ENCODE measurements around the gene ARL4C. TPM values are rescaled to one million over a fixed set of nuclear protein-coding genes. Genes with fewer than 3 reads are reported as not detected.

The ARL4C gene
- total RNA-seq, 2 experiments from 2014 or later = 445 to 449 TPM

DNA sequence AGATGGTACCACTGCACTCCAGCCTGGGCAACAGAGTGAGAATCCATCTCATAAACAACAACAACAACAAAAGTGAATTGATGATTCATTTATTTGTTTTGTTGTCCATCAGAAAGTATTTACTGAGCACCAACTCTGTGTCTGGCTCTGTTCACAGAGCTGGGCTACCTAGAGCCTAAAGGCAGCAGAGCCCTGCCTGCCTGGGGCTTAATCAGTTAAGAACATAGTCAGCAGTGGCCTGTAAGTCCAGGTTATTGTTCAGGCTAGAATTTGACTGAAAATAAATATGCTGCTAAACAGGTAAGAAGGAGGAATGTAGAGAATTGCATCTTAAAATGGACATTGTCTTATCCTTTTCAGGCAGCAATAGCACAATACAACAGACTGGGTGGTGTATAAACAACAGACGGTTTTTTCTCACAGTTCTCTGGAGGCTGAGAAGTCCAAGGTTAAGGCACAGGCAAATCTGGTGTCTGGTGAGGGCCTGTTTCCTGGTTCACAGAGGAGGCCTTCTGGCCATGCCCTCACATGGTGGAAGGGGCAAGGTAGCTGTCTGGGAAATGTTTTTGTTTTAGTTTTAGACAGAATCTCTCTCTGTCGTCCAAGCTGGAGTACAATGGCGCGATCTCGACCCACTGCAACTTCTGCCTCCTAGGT, 22.2 kb upstream of the ARL4C start:
- H3K36me3 Mint-ChIP-seq (ENCODE audit: low read depth) = no peaks in the 10 kb centered on the region
- no peaks in the 10 kb centered on the region for H3K9me3 Mint-ChIP-seq
- H3K4me3 Mint-ChIP-seq = no peak overlapping the region
- DNase-seq = no peak
- ChIA-PET CTCF (no interaction called here), POLR2A (no interaction called here)
- H3K27me3 Mint-ChIP-seq = no peaks in the 10 kb centered on the region
- H3K4me1 Mint-ChIP-seq = no peaks in the 10 kb centered on the region
- H3K27ac Mint-ChIP-seq = no peak overlapping the region

DNA sequence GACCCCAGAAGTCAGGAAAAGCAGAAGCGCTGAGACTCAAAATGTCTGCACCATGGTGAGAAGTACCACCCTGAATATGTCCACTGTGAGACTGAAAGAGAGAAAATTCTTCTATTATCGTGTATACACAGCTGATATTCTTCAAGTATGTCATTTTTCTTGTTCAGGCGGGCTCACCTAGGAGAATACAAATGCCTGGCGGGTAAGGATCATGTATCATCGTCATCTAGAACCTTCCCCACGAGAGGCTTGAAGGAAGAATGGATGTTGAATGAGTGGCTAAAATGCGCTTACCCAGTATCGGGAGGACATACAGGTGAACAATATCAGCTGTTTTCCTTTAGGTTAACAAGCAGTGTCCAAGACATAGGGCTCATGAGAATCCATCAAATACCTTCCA, 21.1 kb upstream of the ARL4C start:
- no peaks in the 10 kb centered on the region for H3K4me1 Mint-ChIP-seq
- POLR2A ChIA-PET = no interaction called here

DNA sequence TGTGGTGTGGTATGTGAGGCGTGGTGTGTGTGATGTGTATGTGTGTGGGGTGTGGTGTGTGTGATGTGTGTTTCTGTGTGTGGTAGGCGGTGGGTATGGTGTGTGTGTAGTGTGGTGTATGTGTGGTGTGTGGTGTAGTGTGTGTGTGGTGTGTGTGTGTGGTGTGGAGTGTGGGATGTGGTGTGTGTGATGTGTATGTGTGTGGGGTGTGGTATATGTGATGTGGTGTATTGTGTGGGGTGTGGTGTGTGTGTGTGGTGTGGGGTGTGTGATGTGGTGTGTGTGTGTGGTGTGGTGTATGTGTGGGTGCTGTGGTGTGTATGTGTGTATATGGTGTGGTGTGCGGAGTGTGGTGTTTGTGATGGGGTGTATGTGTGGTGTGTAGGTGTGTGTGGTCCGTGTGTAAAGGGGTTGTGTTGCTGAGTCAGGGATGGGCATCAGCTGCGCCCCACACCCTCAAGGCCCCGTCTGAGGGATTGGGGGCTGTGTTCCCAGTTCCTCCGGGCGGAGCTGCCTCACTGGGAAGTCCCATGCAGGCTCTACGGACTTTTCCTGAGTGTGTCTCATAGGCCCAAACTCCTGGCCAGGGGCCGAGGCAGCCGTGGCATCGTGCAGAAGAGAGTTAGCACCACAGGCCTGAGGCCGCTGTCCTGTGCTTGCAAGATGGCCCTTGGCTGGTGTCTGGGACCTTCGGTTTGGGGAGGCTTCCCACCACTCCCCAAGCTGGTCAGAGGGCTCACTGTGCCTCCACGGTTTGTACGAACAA, 18.2 kb upstream of the ARL4C start:
- H3K27ac Mint-ChIP-seq = no peak overlapping the region
- H3K27me3 Mint-ChIP-seq = peaks cover 8% of the 10 kb centered on the region
- H3K36me3 Mint-ChIP-seq (ENCODE audit: low read depth) = no peaks in the 10 kb centered on the region
- H3K9me3 Mint-ChIP-seq = no peaks in the 10 kb centered on the region
- no peaks in the 10 kb centered on the region for H3K4me1 Mint-ChIP-seq
- no peak for DNase-seq
- ChIA-PET CTCF (interaction anchor here (0.7 kb wide), 2 partner anchors 12 to 30 kb away, joined by 3 read pairs; no protein-coding TSS in a partner anchor), POLR2A (no interaction called here)
- no peak overlapping the region for H3K4me3 Mint-ChIP-seq

More for the DNA sequence above, 21.1 kb upstream of the ARL4C start:
- CTCF ChIA-PET = no interaction called here
- Mint-ChIP-seq H3K27me3 (no peaks in the 10 kb centered on the region), H3K9me3 (no peaks in the 10 kb centered on the region), H3K27ac (no peak overlapping the region), H3K36me3 (ENCODE audit: low read depth) (no peaks in the 10 kb centered on the region), H3K4me3 (no peak overlapping the region)
- no peak for DNase-seq

DNA sequence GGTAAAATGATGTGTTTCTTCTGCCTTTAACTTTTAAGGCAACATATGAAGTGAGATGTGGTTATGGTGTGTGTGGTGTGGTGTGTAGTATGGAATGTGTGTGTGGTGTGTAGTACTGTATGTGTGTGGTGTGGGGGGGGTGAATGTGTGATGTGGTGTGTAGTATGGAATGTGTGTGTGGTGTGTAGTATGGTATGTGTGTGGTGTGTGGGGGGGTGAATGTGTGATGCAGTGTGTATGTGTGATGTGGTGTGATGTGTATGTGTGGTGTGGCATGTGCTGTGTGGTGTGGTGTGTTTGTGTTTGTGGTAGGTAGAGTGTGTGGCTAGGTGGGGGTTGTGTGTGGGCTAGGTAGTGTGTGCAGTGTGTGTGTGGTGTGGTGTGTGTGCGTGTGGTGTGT, 17.2 kb upstream of the ARL4C start:
- Mint-ChIP-seq H3K27ac (no peak overlapping the region), H3K9me3 (no peaks in the 10 kb centered on the region), H3K36me3 (ENCODE audit: low read depth) (no peaks in the 10 kb centered on the region), H3K27me3 (peaks cover 14% of the 10 kb centered on the region), H3K4me1 (no peaks in the 10 kb centered on the region), H3K4me3 (no peak overlapping the region)
- DNase-seq = no peak
- ChIA-PET CTCF (no interaction called here), POLR2A (no interaction called here)

DNA sequence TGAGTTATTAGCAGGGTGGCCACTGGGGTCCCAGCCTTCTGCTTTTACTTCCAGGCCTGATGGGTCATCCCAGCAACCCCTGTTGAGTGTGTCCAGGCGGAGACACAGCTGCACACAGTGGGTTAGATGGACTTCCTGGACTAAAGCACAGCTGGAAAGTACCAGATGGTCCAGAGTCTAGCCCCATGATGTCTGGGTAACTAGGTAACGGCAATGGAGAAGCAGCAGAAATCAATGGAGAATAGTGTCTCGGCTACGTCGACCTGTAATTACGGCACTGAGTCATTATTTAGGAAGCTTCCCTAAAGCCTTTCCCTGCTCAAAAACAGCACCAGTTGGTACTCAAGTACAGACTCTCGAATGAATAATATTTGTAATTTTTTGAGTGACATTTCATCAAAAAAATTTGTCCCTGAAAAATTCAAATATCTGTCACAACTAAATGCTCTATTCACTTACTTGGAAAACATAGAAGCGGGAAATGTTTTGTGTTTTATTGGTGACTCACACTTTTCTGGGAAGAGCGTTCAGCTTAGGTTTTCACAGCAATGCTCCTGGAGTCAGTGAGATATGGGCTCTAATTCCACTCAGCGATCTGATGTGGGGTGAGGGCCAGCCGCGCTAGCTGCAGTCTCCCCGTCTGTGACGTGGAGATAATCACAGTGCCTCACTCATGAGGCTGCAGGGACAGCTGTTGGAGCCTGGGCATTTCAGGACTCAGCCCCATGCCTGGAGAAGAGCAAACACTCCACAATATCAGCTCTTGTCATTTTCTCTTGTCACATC, 16.2 kb upstream of the ARL4C start:
- ChIA-PET POLR2A (no interaction called here), CTCF (interaction anchor here (1.0 kb wide), 1 partner anchor 35 kb away, joined by 3 read pairs; no protein-coding TSS in a partner anchor)
- no peaks in the 10 kb centered on the region for H3K36me3 Mint-ChIP-seq (ENCODE audit: low read depth)

DNA sequence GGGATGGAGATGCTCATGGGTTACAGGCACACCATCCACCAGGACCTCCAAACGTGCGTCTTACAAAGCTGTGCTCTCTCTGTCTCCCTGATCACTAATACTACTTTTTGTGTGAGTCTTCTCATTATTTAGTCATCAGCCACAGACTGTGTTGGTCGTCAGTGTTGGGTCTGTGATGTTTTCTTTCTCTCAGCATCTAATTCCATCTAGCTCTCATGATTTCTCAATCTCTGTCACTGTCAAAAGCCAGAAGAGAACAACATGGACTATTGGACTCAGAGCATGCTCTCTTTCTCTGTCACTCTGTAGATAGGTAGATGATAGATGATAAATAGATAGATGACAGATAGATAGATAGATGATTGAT, 6.0 kb upstream of the ARL4C start:
- ChIA-PET POLR2A (no interaction called here), CTCF (interaction anchor here (1.0 to 3.5 kb wide), 4 partner anchors 13 to 369 kb away, joined by 3 to 77 read pairs (median 3); no protein-coding TSS in a partner anchor)
- peaks cover 9% of the 10 kb centered on the region for H3K36me3 Mint-ChIP-seq (ENCODE audit: low read depth)
- H3K27me3 Mint-ChIP-seq = peaks cover 17% of the 10 kb centered on the region
- no peaks in the 10 kb centered on the region for H3K9me3 Mint-ChIP-seq
- DNase-seq = no peak
- H3K4me3 Mint-ChIP-seq = no peak overlapping the region
- H3K4me1 Mint-ChIP-seq = peaks cover 28% of the 10 kb centered on the region
- no peak overlapping the region for H3K27ac Mint-ChIP-seq

More for the DNA sequence above, 16.2 kb upstream of the ARL4C start:
- Mint-ChIP-seq H3K27me3 (peaks cover 20% of the 10 kb centered on the region), H3K9me3 (no peaks in the 10 kb centered on the region), H3K4me3 (no peak overlapping the region), H3K27ac (no peak overlapping the region), H3K4me1 (no peaks in the 10 kb centered on the region)
- DNase-seq = no peak

DNA sequence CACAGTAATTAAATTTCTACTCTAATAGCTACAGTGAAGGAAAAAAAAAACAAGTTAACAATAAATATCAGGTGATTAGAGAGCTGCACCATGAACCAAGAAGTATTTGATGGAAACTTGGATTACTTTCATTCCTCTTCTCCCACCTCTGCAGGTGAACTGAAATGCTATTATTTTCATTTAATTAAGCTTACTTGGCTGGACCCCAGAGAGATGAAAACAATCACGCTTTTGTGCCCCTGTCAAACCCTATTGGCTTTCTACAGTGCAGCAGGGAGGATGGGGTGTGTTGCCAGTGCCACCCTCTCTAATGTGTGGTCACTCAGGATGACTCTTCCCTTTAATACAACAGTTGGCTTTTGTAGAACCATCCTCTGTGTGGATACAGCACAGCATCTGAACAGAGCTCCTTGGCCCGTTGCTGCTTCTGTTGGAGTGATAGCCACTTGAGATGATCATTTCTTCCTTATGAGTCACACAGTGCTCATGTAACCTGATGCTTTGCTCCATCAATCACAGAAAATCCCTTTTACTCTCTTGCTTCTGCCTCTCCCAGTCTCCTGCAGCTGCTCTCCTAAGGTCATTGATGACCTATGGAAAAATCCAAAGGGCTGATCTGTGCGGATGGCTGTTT, 5.5 kb upstream of the ARL4C start:
- ChIA-PET CTCF (interaction anchor here (1.0 to 3.5 kb wide), 5 partner anchors 13 to 574 kb away, joined by 3 to 77 read pairs (median 3); no protein-coding TSS in a partner anchor), POLR2A (no interaction called here)
- Mint-ChIP-seq H3K27me3 (peaks cover 17% of the 10 kb centered on the region), H3K27ac (no peak overlapping the region), H3K36me3 (ENCODE audit: low read depth) (peaks cover 12% of the 10 kb centered on the region), H3K4me1 (peaks cover 31% of the 10 kb centered on the region), H3K4me3 (no peak overlapping the region), H3K9me3 (no peaks in the 10 kb centered on the region)
- no peak for DNase-seq

DNA sequence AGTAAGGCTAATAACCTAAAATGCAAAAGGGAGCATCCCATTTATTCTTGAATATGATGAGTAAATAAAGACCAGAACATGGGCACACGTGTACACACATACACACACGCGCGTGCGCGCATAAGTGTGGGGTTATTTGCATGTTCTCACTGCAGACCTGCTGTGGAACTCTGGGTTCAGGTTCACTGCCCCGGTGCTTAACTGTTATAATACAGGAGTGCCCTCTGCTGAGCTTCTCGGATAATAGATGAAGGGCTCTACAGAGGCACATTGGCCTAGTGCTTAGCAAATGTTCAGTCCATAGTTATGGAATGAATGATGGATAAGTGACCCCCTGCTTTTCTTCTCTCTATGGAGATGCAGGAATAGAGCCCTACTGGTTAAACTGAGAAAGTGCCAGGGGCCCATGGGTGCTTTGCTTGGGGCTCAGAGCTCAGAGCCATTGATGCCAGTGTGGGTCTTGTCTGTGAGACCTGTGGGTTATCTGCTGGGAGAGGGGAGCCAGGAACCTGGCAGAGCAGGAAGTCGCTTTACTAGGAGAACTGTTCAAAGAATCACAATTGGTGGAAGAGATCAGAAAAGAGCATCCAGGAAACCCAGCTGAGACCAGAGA, 3.6 kb upstream of the ARL4C start:
- DNase-seq = peak; percentile 81
- peaks cover 21% of the 10 kb centered on the region for H3K36me3 Mint-ChIP-seq (ENCODE audit: low read depth)
- H3K4me1 Mint-ChIP-seq = peaks cover 31% of the 10 kb centered on the region
- peaks cover 12% of the 10 kb centered on the region for H3K27me3 Mint-ChIP-seq
- peak overlapping the region; percentile 65 for H3K27ac Mint-ChIP-seq
- H3K9me3 Mint-ChIP-seq = no peaks in the 10 kb centered on the region
- POLR2A ChIA-PET = interaction anchor here (0.6 to 1.6 kb wide), 6 partner anchors 10 to 525 kb away, joined by 3 to 12 read pairs (median 3); no protein-coding TSS in a partner anchor
- no peak overlapping the region for H3K4me3 Mint-ChIP-seq
- CTCF ChIA-PET = interaction anchor here (0.7 to 3.5 kb wide), 18 partner anchors 45 to 527 kb away, joined by 3 to 77 read pairs (median 3); no protein-coding TSS in a partner anchor

DNA sequence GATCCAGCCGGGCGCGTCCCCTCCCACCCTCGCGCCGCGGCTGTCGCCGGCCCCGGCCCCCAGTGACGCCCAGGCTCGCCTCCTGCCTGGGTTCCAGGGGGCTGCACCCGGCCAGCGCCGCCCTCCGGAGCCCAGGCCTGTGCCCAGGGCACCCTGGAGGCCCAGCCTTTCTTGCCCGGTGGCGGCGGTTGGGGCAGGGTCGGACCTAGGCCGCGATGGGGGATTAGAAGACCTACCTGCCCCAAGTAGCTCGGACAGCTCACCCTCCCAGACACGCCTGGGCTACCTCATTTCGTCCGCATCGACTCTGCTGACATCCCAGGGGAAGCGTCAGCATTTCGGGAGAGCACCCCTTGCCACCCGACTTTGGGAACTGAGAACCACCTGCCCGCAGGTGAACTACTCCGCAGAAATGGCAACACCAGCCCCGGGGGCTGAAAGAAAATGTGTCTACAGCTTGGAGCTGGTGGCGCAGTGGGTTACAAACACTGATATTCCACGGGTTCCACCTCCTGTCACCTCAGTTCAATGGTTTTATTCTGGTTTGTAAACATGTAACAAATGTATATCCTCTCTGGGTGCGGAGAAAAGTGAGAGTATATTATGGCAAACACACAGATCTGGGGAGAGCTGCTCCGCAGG, 834 bp upstream of the ARL4C start:
- H3K27me3 Mint-ChIP-seq = peaks cover under 1% of the 10 kb centered on the region
- DNase-seq = no peak
- peaks cover 49% of the 10 kb centered on the region for H3K36me3 Mint-ChIP-seq (ENCODE audit: low read depth)
- CTCF ChIA-PET = interaction anchor here (0.8 to 7.5 kb wide), 18 partner anchors 14 to 640 kb away, joined by 3 to 103 read pairs (median 6); no protein-coding TSS in a partner anchor
- no peaks in the 10 kb centered on the region for H3K9me3 Mint-ChIP-seq
- H3K4me3 Mint-ChIP-seq = peak overlapping the region; percentile 73
- peaks cover 31% of the 10 kb centered on the region for H3K4me1 Mint-ChIP-seq
- POLR2A ChIA-PET = interaction anchor here (0.6 to 7.7 kb wide), 56 partner anchors 10 to 932 kb away, joined by 3 to 572 read pairs (median 5); partner anchors contain the start of gene HJURP
- H3K27ac Mint-ChIP-seq = peak overlapping the region; percentile 79

DNA sequence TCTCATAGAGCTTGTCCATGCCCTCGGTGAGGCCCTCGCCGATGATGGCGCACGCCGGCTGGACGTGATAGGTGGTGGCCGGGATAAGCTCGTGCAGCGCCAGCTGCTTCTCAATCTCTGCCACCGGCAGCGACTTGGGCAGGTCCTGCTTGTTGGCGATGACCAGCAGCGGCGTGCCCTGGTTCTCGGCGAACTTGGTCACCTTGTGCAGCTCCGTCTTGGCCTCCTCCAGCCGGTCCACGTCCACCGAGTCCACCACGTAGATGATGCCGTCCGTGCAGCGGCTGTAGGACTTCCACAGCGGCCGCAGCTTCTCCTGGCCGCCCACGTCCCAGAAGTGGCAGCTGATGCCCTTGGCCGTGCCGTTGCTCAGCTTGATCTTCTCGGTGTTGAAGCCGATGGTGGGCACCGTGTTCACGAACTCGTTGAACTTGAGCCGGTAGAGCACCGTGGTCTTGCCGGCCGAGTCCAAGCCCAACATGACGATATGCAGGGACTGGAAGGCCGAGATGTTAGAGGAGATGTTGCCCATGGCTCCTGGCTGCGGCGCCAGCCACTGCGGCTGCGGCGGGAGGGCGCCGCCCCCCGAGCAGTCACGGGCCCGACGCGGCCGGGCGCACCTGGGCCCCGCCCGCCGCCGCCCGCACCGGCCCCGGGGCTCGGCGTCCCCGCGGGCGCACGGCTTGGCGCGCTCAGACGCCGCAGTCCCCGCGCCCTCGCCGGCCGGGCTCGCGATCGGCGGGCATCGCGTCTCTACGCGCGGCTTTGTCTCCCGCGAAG, 636 bp downstream of the ARL4C start:
- POLR2A ChIA-PET = interaction anchor here (0.7 to 7.7 kb wide), 45 partner anchors 8 to 1436 kb away, joined by 3 to 572 read pairs (median 8); partner anchors contain the start of genes HJURP and INPP5D
- CTCF ChIA-PET = interaction anchor here (1.0 to 7.5 kb wide), 15 partner anchors 31 to 638 kb away, joined by 3 to 103 read pairs (median 6); no protein-coding TSS in a partner anchor
- H3K36me3 Mint-ChIP-seq (ENCODE audit: low read depth) = peaks cover 63% of the 10 kb centered on the region
- peaks cover 35% of the 10 kb centered on the region for H3K4me1 Mint-ChIP-seq
- DNase-seq = peak; percentile 69
- H3K27ac Mint-ChIP-seq = peak overlapping the region; percentile 100
- H3K9me3 Mint-ChIP-seq = no peaks in the 10 kb centered on the region
- no peaks in the 10 kb centered on the region for H3K27me3 Mint-ChIP-seq
- peak overlapping the region; percentile 99 for H3K4me3 Mint-ChIP-seq

Data from activated CD4-positive, alpha-beta memory T cell treated with anti-CD3 and anti-CD28 coated beads, Interleukin-2, amount 10 ng/mL, durations not matched to agents 7 days and 5 days (primary cell).